IMR-90 (cell line): Measurements from ENCODE around the gene ZNF831. TPM values are rescaled to one million over a fixed set of nuclear protein-coding genes. Genes with fewer than 3 reads are reported as not detected.

ENCODE experiments used
- ATAC-seq: fragments of 200-7000 bp; cut with Tn5 transposase; 2 replicates; pipeline ENCODE4 v1.9.1; 2020; ENCODE audit warnings: low read depth, mild to moderate bottlenecking, moderate library complexity
- BruUV-seq: library from RNA; stranded (reverse); fragments of 400-500 nt; replicated peaks from 2 replicates; lab custom pipeline; 2021; lab: Mats Ljungman, UMichigan
- CTCF ChIA-PET: fragments of 300-600 bp; formaldehyde crosslinking; extraction: SDS; loops from one replicate; lab custom pipeline; 2021; ENCODE audit warnings: antibody characterized with exemption; lab: Yijun Ruan, JAX
- POLR2A ChIA-PET: fragments of 300-600 bp; sonication (Branson Sonifier 250); formaldehyde crosslinking; loops from one replicate; lab custom pipeline; 2022; ENCODE audit warnings: antibody characterized with exemption; ENCODE audit not compliant: unreplicated experiment; lab: Charles Lee
- DNase-seq: peaks from one replicate; pipeline ENCODE4 v3.0.0; 2013
- H2AFZ ChIP-seq: replicated peaks from 2 replicates; pipeline ENCODE3; 2013; ENCODE audit warnings: low read length, mild to moderate bottlenecking; ENCODE audit not compliant: poor library complexity
- H2AK5ac ChIP-seq: 2 replicates; pipeline ENCODE4 v1.6.1; 2013; ENCODE audit warnings: low read depth, low read length, inconsistent platforms
- H2AK9ac ChIP-seq: replicated peaks from 2 replicates; pipeline ENCODE3; 2013; ENCODE audit warnings: mild to moderate bottlenecking, low read depth, low read length, moderate library complexity; ENCODE audit not compliant: poor library complexity
- H2BK120ac ChIP-seq: 2 replicates; pipeline ENCODE4 v1.6.1; 2013; ENCODE audit warnings: low read depth, low read length, inconsistent platforms
- H2BK15ac ChIP-seq: 3 replicates; pipeline ENCODE4 v1.6.1; 2013; ENCODE audit warnings: low read depth, low read length, inconsistent platforms
- H2BK20ac ChIP-seq: 2 replicates; pipeline ENCODE4 v1.6.1; 2013; ENCODE audit warnings: low read depth, mild to moderate bottlenecking, inconsistent platforms, low read length, moderate library complexity
- H2BK5ac ChIP-seq: 2 replicates; pipeline ENCODE4 v1.6.1; 2013; ENCODE audit warnings: mild to moderate bottlenecking, low read depth, low read length, inconsistent platforms; ENCODE audit not compliant: poor library complexity, severe bottlenecking
- H3K14ac ChIP-seq: replicated peaks from 2 replicates; pipeline ENCODE4 v1.6.1; 2013; ENCODE audit warnings: low read depth, low read length, inconsistent platforms
- H3K18ac ChIP-seq: 2 replicates; pipeline ENCODE4 v1.6.1; 2013; ENCODE audit warnings: low read depth, low read length, control low read depth
- H3K23ac ChIP-seq: 2 replicates; pipeline ENCODE4 v1.6.1; 2013; ENCODE audit warnings: low read depth, low read length, inconsistent platforms
- H3K27ac ChIP-seq: 2 replicates; pipeline ENCODE4 v1.5.1; 2013; ENCODE audit warnings: mild to moderate bottlenecking, control low read depth, low read length; ENCODE audit not compliant: insufficient read depth
- H3K27me3 ChIP-seq: 2 replicates; pipeline ENCODE4 v1.6.1; 2013; ENCODE audit warnings: low read length; ENCODE audit not compliant: control insufficient read depth, insufficient read depth
- H3K36me3 ChIP-seq: 2 replicates; pipeline ENCODE4 v1.6.1; 2013; ENCODE audit warnings: low read length, mixed read lengths; ENCODE audit not compliant: control insufficient read depth, insufficient read depth
- H3K4ac ChIP-seq: 2 replicates; pipeline ENCODE4 v1.6.1; 2013; ENCODE audit warnings: low read depth, low read length, inconsistent platforms
- H3K4me1 ChIP-seq: 2 replicates; pipeline ENCODE4 v1.6.1; 2013; ENCODE audit warnings: low read length, mixed read lengths; ENCODE audit not compliant: control insufficient read depth, insufficient read depth
- H3K4me2 ChIP-seq: 2 replicates; pipeline ENCODE4 v1.6.1; 2013; ENCODE audit warnings: low read depth, mild to moderate bottlenecking, control low read depth, low read length, moderate library complexity
- H3K4me3 ChIP-seq: 2 replicates; pipeline ENCODE4 v1.5.1; 2013; ENCODE audit warnings: low read depth, mild to moderate bottlenecking, control low read depth, low read length, moderate library complexity; ENCODE audit not compliant: insufficient read depth
- H3K56ac ChIP-seq: 2 replicates; pipeline ENCODE4 v1.6.1; 2013; ENCODE audit warnings: low read length, inconsistent platforms; ENCODE audit not compliant: insufficient read depth; ENCODE audit errors: extremely low read depth
- H3K79me1 ChIP-seq, 2 experiments: 2 replicates each; pipeline ENCODE4 v1.6.1; 2013; ENCODE audit warnings: low read length in 2 of 2, inconsistent platforms in 1 of 2, low read depth in 1 of 2
- H3K9ac ChIP-seq: 2 replicates; pipeline ENCODE4 v1.6.1; 2013; ENCODE audit warnings: low read depth, low read length, control low read depth
- H3K9me1 ChIP-seq: 2 replicates; pipeline ENCODE4 v1.6.1; 2013; ENCODE audit warnings: low read length, inconsistent platforms; ENCODE audit not compliant: insufficient read depth
- H3K9me3 ChIP-seq: 2 replicates; pipeline ENCODE4 v1.6.1; 2013; ENCODE audit warnings: low read length; ENCODE audit not compliant: control insufficient read depth, insufficient read depth
- H4K20me1 ChIP-seq: 2 replicates; pipeline ENCODE4 v1.6.1; 2013; ENCODE audit warnings: low read length, inconsistent platforms; ENCODE audit not compliant: insufficient read depth
- H4K5ac ChIP-seq: 2 replicates; pipeline ENCODE4 v1.6.1; 2013; ENCODE audit warnings: mild to moderate bottlenecking, low read depth, low read length, control low read depth
- H4K8ac ChIP-seq, 2 experiments: 2 replicates each; pipeline ENCODE4 v1.6.1; 2013; ENCODE audit warnings: low read depth in 2 of 2, low read length in 2 of 2, control low read depth in 1 of 2, inconsistent platforms in 1 of 2
- H4K91ac ChIP-seq: 2 replicates; pipeline ENCODE4 v1.6.1; 2013; ENCODE audit warnings: low read depth, low read length, inconsistent platforms; ENCODE audit not compliant: insufficient read depth
- CHD1 ChIP-seq: IDR thresholded peaks from 2 replicates; pipeline ENCODE4 v1.6.1; 2012; ENCODE audit warnings: low read depth, low read length, improper control_type of control experiment
- WGBS, 2 experiments: methylation state at CpG; one replicate each; pipeline versions ENCODE4 v1.1.5 to v1.1.7; 2013; ENCODE audit warnings: missing lambda C conversion rate in 2 of 2; ENCODE audit not compliant: insufficient read length in 1 of 2; ENCODE audit errors: extremely low coverage in 2 of 2; 5-methylcytosine and 5-hydroxymethylcytosine counted together
- dilution Hi-C: fragments of 300-500 bp; cut with HindIII; formaldehyde crosslinking; loops from one replicate; pipeline ENCODE4 v1.14.3; 2018; ENCODE audit warnings: low sequenced_read_pairs; ENCODE audit not compliant: unreplicated experiment
- in situ Hi-C: fragments of 300-500 bp; cut with MboI; formaldehyde crosslinking; loops from 3 replicates; pipeline ENCODE4 v1.14.3; 2019; ENCODE audit warnings: low sequenced_read_pairs, inconsistent platforms, mixed read lengths
- intact Hi-C: fragments of 100-400 bp; cut with micrococcal nuclease; formaldehyde crosslinking; loops from 2 replicates; pipeline ENCODE4 v1.10.0; 2022
- polyA plus RNA-seq, 3 experiments: library from polyadenylated mRNA; depleted of rRNA; stranded (reverse); fragments of >200 nt; gene quantifications; 2 replicates each; pipeline ENCODE4 v1.2.3, GENCODE V29; 2012; ENCODE audit warnings: low replicate concordance in 1 of 3
- total RNA-seq: library from RNA; depleted of rRNA; stranded (reverse); fragments of >200 nt; gene quantifications from 2 replicates; pipeline ENCODE4 v1.2.3, GENCODE V29; 2012
- TF ChIP-seq, protein P1 (sequence below): fragments of 150-350 bp; IDR thresholded peaks from 2 replicates; pipeline ENCODE4 v1.6.1; 2017; ENCODE audit warnings: mild to moderate bottlenecking, antibody characterized with exemption, low read length, low read depth

The ZNF831 gene
- total and polyA plus RNA-seq, 2 of the 4 experiments (the other 2 are of a cell fraction): not detected

GRCh38 chr20:59120919-59121318 is 42.7 kb upstream of the ZNF831 start:
- Histone ChIP-seq H3K14ac (no peak overlapping the region), H3K23ac (no peak overlapping the region), H2AK9ac (no peak overlapping the region), H3K9me3 (no peaks in the 10 kb centered on the region), H2AK5ac (no peak overlapping the region), H4K5ac (no peak overlapping the region), H3K4me1 (no peaks in the 10 kb centered on the region), H3K4me2 (no peak overlapping the region), H4K8ac (no peak overlapping the region), H3K4ac (no peak overlapping the region), H3K79me1 (no peaks in the 10 kb centered on the region), H3K36me3 (no peaks in the 10 kb centered on the region), H3K27ac (no peak overlapping the region), H3K9ac (no peak overlapping the region), H2BK20ac (no peak overlapping the region), H3K4me3 (no peak overlapping the region), H4K91ac (no peak overlapping the region), H3K27me3 (peaks cover 4% of the 10 kb centered on the region; the same call in 1 of the 2 replicates), H2BK120ac (no peak overlapping the region), H2BK15ac (no peak overlapping the region), H2BK5ac (no peak overlapping the region), H3K18ac (no peak overlapping the region), H2AFZ (no peak overlapping the region), H3K56ac (no peak overlapping the region), H3K9me1 (no peaks in the 10 kb centered on the region), H4K20me1 (no peaks in the 10 kb centered on the region)
- BruUV-seq: no TSS peak
- WGBS, 2 experiments: no CpG with 5 or more reads among the region's 5 CpGs
- ATAC-seq (no peak), DNase-seq (no peak)
- in situ Hi-C loops: no loop called here
- dilution Hi-C loops: no loop called here
- CTCF ChIA-PET: interaction anchor here (0.5 kb wide), 1 partner anchor 15 kb away, joined by 3 read pairs; no protein-coding TSS in a partner anchor
- POLR2A ChIA-PET: no interaction called here
- TF ChIP-seq, protein P1, sequence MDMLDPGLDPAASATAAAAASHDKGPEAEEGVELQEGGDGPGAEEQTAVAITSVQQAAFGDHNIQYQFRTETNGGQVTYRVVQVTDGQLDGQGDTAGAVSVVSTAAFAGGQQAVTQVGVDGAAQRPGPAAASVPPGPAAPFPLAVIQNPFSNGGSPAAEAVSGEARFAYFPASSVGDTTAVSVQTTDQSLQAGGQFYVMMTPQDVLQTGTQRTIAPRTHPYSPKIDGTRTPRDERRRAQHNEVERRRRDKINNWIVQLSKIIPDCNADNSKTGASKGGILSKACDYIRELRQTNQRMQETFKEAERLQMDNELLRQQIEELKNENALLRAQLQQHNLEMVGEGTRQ: no peak
- TF ChIP-seq CHD1: no peak
- intact Hi-C loops: no loop called here
